ENCODE results near the gene E2F2. TPM values are rescaled to one million over a fixed set of nuclear protein-coding genes. Genes with fewer than 3 reads are reported as not detected.

Gene E2F2
- total RNA-seq, 1 experiment from 2014 or later = 43.2 TPM

GRCh38 chr1:23463286-23463685 lies 67.7 kb downstream of the E2F2 start:
- H3K4me3 ChIP-seq = no peak overlapping the region
- H3K27me3 ChIP-seq = no peaks in the 10 kb centered on the region
- DNase-seq = no peak
- no peaks in the 10 kb centered on the region for H3K9me3 ChIP-seq (replicated peaks)
- H3K27ac ChIP-seq = no peak overlapping the region
- no peaks in the 10 kb centered on the region for H3K4me1 ChIP-seq
- no peaks in the 10 kb centered on the region for H3K36me3 ChIP-seq

GRCh38 chr1:23462766-23463165 lies 68.3 kb downstream of the E2F2 start:
- Histone ChIP-seq H3K9me3 (replicated peaks) (no peaks in the 10 kb centered on the region), H3K4me1 (no peaks in the 10 kb centered on the region), H3K27me3 (no peaks in the 10 kb centered on the region), H3K4me3 (no peak overlapping the region), H3K36me3 (no peaks in the 10 kb centered on the region), H3K27ac (no peak overlapping the region)
- DNase-seq = no peak

- Histone ChIP-seq H3K9me3 (replicated peaks) (no peaks in the 10 kb centered on the region), H3K36me3 (no peaks in the 10 kb centered on the region), H3K27me3 (no peaks in the 10 kb centered on the region), H3K27ac (no peak overlapping the region), H3K4me3 (no peak overlapping the region), H3K4me1 (no peaks in the 10 kb centered on the region)
- no peak for DNase-seq
These were observed 70.0 kb downstream of the E2F2 start for GRCh38 chr1:23461050-23461449.

- no peaks in the 10 kb centered on the region for H3K9me3 ChIP-seq (replicated peaks)
- no peaks in the 10 kb centered on the region for H3K27me3 ChIP-seq
- no peak overlapping the region for H3K4me3 ChIP-seq
- H3K27ac ChIP-seq = no peak overlapping the region
- H3K36me3 ChIP-seq = no peaks in the 10 kb centered on the region
- no peaks in the 10 kb centered on the region for H3K4me1 ChIP-seq
- DNase-seq = no peak
These were observed 70.5 kb downstream of the E2F2 start for GRCh38 chr1:23460519-23460918.

- no peaks in the 10 kb centered on the region for H3K4me1 ChIP-seq
- no peaks in the 10 kb centered on the region for H3K27me3 ChIP-seq
- no peaks in the 10 kb centered on the region; the same call in 1 of the 2 replicates for H3K36me3 ChIP-seq
- H3K9me3 ChIP-seq (replicated peaks) = no peaks in the 10 kb centered on the region
- no peak overlapping the region for H3K27ac ChIP-seq
- DNase-seq = no peak
- H3K4me3 ChIP-seq = no peak overlapping the region
These were observed 71.7 kb downstream of the E2F2 start for GRCh38 chr1:23459338-23459757.

Other genes with a start within 250 kb of the E2F2 start
- gene HNRNPR, start 186.9 kb downstream of the E2F2 start, total RNA-seq (2014; rRNA removed; shearing (Covaris generic)) = 342 and 380 TPM in 2 replicates
- gene ZNF436, start 161.4 kb downstream of the E2F2 start, total RNA-seq (2014; rRNA removed; shearing (Covaris generic)) = 13.8 and 15.8 TPM in 2 replicates
- gene TCEA3, start 106.5 kb downstream of the E2F2 start, total RNA-seq (2014; rRNA removed; shearing (Covaris generic)) = 0.10 TPM in 1 of 2 replicates, not detected in the other
- gene ASAP3, start 47.1 kb downstream of the E2F2 start, total RNA-seq (2014; rRNA removed; shearing (Covaris generic)) = 19.7 and 24.0 TPM in 2 replicates
- gene ID3, start 28.3 kb upstream of the E2F2 start, total RNA-seq (2014; rRNA removed; shearing (Covaris generic)) = 332 and 336 TPM in 2 replicates
- gene RPL11, start 160.6 kb upstream of the E2F2 start, total RNA-seq (2014; rRNA removed; shearing (Covaris generic)) = 3,637 and 3,779 TPM in 2 replicates
- gene ELOA, start 212.2 kb upstream of the E2F2 start, total RNA-seq (2014; rRNA removed; shearing (Covaris generic)) = 62.4 and 65.9 TPM in 2 replicates
- gene PITHD1, start 247.2 kb upstream of the E2F2 start, total RNA-seq (2014; rRNA removed; shearing (Covaris generic)) = 50.2 and 53.1 TPM in 2 replicates